ENCODE results near the gene GDNF. TPM values are rescaled to one million over a fixed set of nuclear protein-coding genes. Genes with fewer than 3 reads are reported as not detected.

GDNF gene
- total RNA-seq, 1 donor from 2014 or later = 0.57 TPM

GRCh38 chr5:37876943-37877342 lies 37.1 kb upstream of the GDNF start:
- Mint-ChIP-seq H3K27me3 (no peaks in the 10 kb centered on the region), H3K36me3 (ENCODE audit: insufficient read depth) (no peaks in the 10 kb centered on the region), H3K4me3 (ENCODE audit: low read depth) (no peak overlapping the region), H3K9me3 (ENCODE audit: low read depth) (no peaks in the 10 kb centered on the region), H3K4me1 (ENCODE audit: low read depth) (no peaks in the 10 kb centered on the region), H3K27ac (no peak overlapping the region)
- DNase-seq (ENCODE audit: low spot score, unreplicated experiment) = no peak
- no peak for TF ChIP-seq CTCF (IDR thresholded peaks at IDR 0.05; ENCODE audit: unreplicated experiment)

- H3K27ac Mint-ChIP-seq = no peak overlapping the region
- no peaks in the 10 kb centered on the region for H3K9me3 Mint-ChIP-seq (ENCODE audit: low read depth)
- no peak overlapping the region for H3K4me3 Mint-ChIP-seq (ENCODE audit: low read depth)
- no peaks in the 10 kb centered on the region for H3K36me3 Mint-ChIP-seq (ENCODE audit: insufficient read depth)
- no peak for DNase-seq (ENCODE audit: low spot score, unreplicated experiment)
- no peak for TF ChIP-seq CTCF (IDR thresholded peaks at IDR 0.05; ENCODE audit: unreplicated experiment)
- no peaks in the 10 kb centered on the region for H3K4me1 Mint-ChIP-seq (ENCODE audit: low read depth)
- no peaks in the 10 kb centered on the region for H3K27me3 Mint-ChIP-seq
Observed at GRCh38 chr5:37876245-37876644, 36.4 kb upstream of the GDNF start.

- Mint-ChIP-seq H3K36me3 (ENCODE audit: insufficient read depth) (no peaks in the 10 kb centered on the region), H3K27me3 (no peaks in the 10 kb centered on the region), H3K4me3 (ENCODE audit: low read depth) (no peak overlapping the region), H3K4me1 (ENCODE audit: low read depth) (no peaks in the 10 kb centered on the region), H3K9me3 (ENCODE audit: low read depth) (no peaks in the 10 kb centered on the region), H3K27ac (no peak overlapping the region)
- no peak for TF ChIP-seq CTCF (IDR thresholded peaks at IDR 0.05; ENCODE audit: unreplicated experiment)
- no peak for DNase-seq (ENCODE audit: low spot score, unreplicated experiment)
Observed at GRCh38 chr5:37875051-37875787, 35.4 kb upstream of the GDNF start.

GRCh38 chr5:37873988-37874387 lies 34.1 kb upstream of the GDNF start:
- H3K27ac Mint-ChIP-seq = no peak overlapping the region
- no peak overlapping the region for H3K4me3 Mint-ChIP-seq (ENCODE audit: low read depth)
- peaks cover under 1% of the 10 kb centered on the region for H3K27me3 Mint-ChIP-seq
- DNase-seq (ENCODE audit: low spot score, unreplicated experiment) = no peak
- H3K36me3 Mint-ChIP-seq (ENCODE audit: insufficient read depth) = no peaks in the 10 kb centered on the region
- no peak for TF ChIP-seq CTCF (IDR thresholded peaks at IDR 0.05; ENCODE audit: unreplicated experiment)
- no peaks in the 10 kb centered on the region for H3K4me1 Mint-ChIP-seq (ENCODE audit: low read depth)
- no peaks in the 10 kb centered on the region for H3K9me3 Mint-ChIP-seq (ENCODE audit: low read depth)

- no peaks in the 10 kb centered on the region for H3K4me1 Mint-ChIP-seq (ENCODE audit: low read depth)
- H3K4me3 Mint-ChIP-seq (ENCODE audit: low read depth) = no peak overlapping the region
- no peak overlapping the region for H3K27ac Mint-ChIP-seq
- DNase-seq (ENCODE audit: low spot score, unreplicated experiment) = no peak
- H3K27me3 Mint-ChIP-seq = peaks cover 3% of the 10 kb centered on the region
- no peak for TF ChIP-seq CTCF (IDR thresholded peaks at IDR 0.05; ENCODE audit: unreplicated experiment)
- H3K9me3 Mint-ChIP-seq (ENCODE audit: low read depth) = no peaks in the 10 kb centered on the region
- H3K36me3 Mint-ChIP-seq (ENCODE audit: insufficient read depth) = no peaks in the 10 kb centered on the region
Observed at GRCh38 chr5:37871023-37871815, 31.4 kb upstream of the GDNF start.

Data from progenitor cell of endocrine pancreas (in vitro differentiated cells).